ENCODE measurements around the gene CDRT4.
A peak's percentile ranks its signal among the peaks of the same experiment; 100 is the strongest.
"Not testable (repeated sequence)": the region's sequence is repeated elsewhere in the genome, so short reads cannot be mapped to it uniquely, and the experiment has no call there.

CDRT4 gene

GRCh38 chr17:15446036-15446435, 21.4 kb downstream of the CDRT4 start:
- DNase-seq (ENCODE audit: low read depth), result no peak
- TF ChIP-seq, protein P1, sequence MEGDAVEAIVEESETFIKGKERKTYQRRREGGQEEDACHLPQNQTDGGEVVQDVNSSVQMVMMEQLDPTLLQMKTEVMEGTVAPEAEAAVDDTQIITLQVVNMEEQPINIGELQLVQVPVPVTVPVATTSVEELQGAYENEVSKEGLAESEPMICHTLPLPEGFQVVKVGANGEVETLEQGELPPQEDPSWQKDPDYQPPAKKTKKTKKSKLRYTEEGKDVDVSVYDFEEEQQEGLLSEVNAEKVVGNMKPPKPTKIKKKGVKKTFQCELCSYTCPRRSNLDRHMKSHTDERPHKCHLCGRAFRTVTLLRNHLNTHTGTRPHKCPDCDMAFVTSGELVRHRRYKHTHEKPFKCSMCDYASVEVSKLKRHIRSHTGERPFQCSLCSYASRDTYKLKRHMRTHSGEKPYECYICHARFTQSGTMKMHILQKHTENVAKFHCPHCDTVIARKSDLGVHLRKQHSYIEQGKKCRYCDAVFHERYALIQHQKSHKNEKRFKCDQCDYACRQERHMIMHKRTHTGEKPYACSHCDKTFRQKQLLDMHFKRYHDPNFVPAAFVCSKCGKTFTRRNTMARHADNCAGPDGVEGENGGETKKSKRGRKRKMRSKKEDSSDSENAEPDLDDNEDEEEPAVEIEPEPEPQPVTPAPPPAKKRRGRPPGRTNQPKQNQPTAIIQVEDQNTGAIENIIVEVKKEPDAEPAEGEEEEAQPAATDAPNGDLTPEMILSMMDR (conservative IDR thresholded peaks at IDR 0.05; ENCODE audit: control insufficient read depth, insufficient read depth, low read depth, low read length), result peak; percentile 18
- H3K4me3 ChIP-seq (ENCODE audit: control insufficient read depth, low read depth, low read length), result no peak overlapping the region

DNA sequence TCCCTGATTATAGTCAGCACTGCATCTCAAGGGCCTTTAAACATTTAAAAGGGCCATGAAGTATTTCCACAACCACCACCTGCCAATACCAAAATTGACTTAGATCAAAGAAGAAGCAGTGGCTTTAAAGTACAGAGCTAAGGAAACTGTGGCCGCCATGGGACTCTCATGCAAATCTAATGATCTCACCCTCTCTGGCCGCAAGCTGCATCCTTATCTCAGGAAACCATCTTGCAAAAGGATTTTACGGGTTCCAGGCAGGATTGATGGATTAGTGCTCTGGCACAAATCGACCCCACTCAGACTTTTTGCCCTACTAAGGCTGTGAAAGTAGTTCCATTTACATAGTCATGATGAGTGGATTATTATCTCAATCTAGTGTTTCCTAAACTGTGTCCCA, 22.6 kb downstream of the CDRT4 start:
- H3K4me3 ChIP-seq (ENCODE audit: control insufficient read depth, low read depth, low read length), result no peak overlapping the region
- no peak for DNase-seq (ENCODE audit: low read depth)
- TF ChIP-seq, protein P1 (conservative IDR thresholded peaks at IDR 0.05; ENCODE audit: control insufficient read depth, insufficient read depth, low read depth, low read length), result no peak

GRCh38 chr17:15442311-15443180, 24.9 kb downstream of the CDRT4 start:
- H3K4me3 ChIP-seq (ENCODE audit: control insufficient read depth, low read depth, low read length), result no peak overlapping the region
- DNase-seq (ENCODE audit: low read depth), result no peak
- TF ChIP-seq, protein P1 (conservative IDR thresholded peaks at IDR 0.05; ENCODE audit: control insufficient read depth, insufficient read depth, low read depth, low read length), result no peak

GRCh38 chr17:15441315-15441714, 26.1 kb downstream of the CDRT4 start:
- TF ChIP-seq, protein P1 (conservative IDR thresholded peaks at IDR 0.05; ENCODE audit: control insufficient read depth, insufficient read depth, low read depth, low read length), result no peak
- DNase-seq (ENCODE audit: low read depth), result no peak

GRCh38 chr17:15440347-15440746, 27.1 kb downstream of the CDRT4 start:
- DNase-seq (ENCODE audit: low read depth), result no peak
- H3K4me3 ChIP-seq (ENCODE audit: control insufficient read depth, low read depth, low read length), result no peak overlapping the region
- TF ChIP-seq, protein P1 (conservative IDR thresholded peaks at IDR 0.05; ENCODE audit: control insufficient read depth, insufficient read depth, low read depth, low read length), result no peak

More at GRCh38 chr17:15441315-15441714, 26.1 kb downstream of the CDRT4 start:
- H3K4me3 ChIP-seq (ENCODE audit: control insufficient read depth, low read depth, low read length), result no peak overlapping the region

GRCh38 chr17:15439205-15439985, 28.0 kb downstream of the CDRT4 start:
- DNase-seq (ENCODE audit: low read depth), result not testable (repeated sequence)

More at GRCh38 chr17:15439205-15439985, 28.0 kb downstream of the CDRT4 start:
- H3K4me3 ChIP-seq (ENCODE audit: control insufficient read depth, low read depth, low read length), result not testable (repeated sequence)
